GM12872 (cell line): ENCODE measurements around the gene ETFDH.

ENCODE experiments used
- CTCF ChIP-seq: IDR thresholded peaks from 3 replicates; pipeline ENCODE4 v1.5.1; 2011; ENCODE audit warnings: low read depth, mild to moderate bottlenecking, low read length, moderate library complexity; ENCODE audit not compliant: insufficient read depth

The ETFDH gene

GRCh38 chr4:158669310-158669709 is 2.8 kb upstream of the ETFDH start:
- no peak for TF ChIP-seq CTCF

- TF ChIP-seq CTCF = no peak
These were observed 976 bp upstream of the ETFDH start for GRCh38 chr4:158670975-158671664.

GRCh38 chr4:158671665-158671914 is 506 bp upstream of the ETFDH start, which contains the start of gene C4orf46:
TSS of gene C4orf46 (minus strand) at chr4:158671887. CDS start at chr4:158671801, 86 bp downstream.
- no peak for TF ChIP-seq CTCF

- TF ChIP-seq CTCF = no peak
These were observed 1.5 kb downstream of the ETFDH start for GRCh38 chr4:158673633-158674032.

- no peak for TF ChIP-seq CTCF
These were observed 4.0 kb downstream of the ETFDH start for GRCh38 chr4:158676076-158676475.

GRCh38 chr4:158678767-158679166 is 6.7 kb downstream of the ETFDH start:
- TF ChIP-seq CTCF = no peak

GRCh38 chr4:158681629-158682028 is 9.5 kb downstream of the ETFDH start:
- no peak for TF ChIP-seq CTCF
